SH-SY5Y (cell line): Measurements from ENCODE around the gene NEDD8.

Experiments
- GATA2 ChIP-seq: IDR thresholded peaks from 2 replicates; pipeline ENCODE4 v1.6.1; 2011; ENCODE audit warnings: mild to moderate bottlenecking, low read depth, low read length
- GATA3 ChIP-seq: IDR thresholded peaks from 2 replicates; pipeline ENCODE4 v1.6.1; 2011; ENCODE audit warnings: low read depth, mild to moderate bottlenecking, low read length, moderate library complexity

The NEDD8 gene

DNA sequence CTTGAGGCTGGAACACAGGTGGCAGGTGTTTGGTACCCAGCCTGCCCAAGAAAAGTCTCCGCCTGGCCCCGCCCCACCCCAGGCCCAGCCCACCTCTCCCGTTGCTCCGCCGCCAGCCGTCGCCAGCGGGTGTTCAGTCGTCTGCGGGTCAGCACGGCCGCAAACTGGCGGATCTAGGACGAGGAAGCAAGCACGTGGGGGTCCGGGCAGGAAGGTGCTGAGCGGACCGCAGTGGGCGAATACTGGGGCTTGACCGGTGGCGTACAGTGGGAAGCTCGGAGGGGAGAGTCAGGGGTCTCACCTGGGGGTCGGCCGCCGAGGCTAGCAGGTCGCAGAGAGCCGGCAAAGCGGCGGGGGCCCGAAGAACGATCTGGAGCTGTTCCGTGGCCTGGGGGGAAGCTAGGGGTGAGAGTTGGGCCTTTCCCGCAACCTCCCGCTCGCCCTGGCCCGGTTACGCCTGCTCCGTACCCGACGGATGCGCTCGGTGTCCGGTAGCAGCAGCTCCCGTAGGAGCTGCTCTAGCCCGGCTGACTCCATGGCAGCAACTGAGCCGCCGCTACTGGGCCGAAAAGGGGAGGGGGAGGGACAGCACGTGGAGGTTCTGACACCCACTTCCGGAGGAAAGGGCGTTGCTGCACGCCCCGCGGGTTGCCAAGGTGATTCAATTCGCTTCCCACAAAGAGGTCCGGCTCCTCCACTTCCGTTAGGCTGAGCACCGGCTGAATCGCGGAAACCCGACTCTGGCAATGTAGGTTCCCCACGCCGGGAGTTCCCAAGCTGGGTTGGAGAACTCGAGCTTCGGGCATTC is 43.7 kb downstream of the NEDD8 start, which contains the start of gene IPO4:
IPO4 (minus strand) TSS at position 566 of the 808 bp plus-strand sequence; CDS start at position 537, 29 bp downstream.
- no peak for TF ChIP-seq GATA3
- TF ChIP-seq GATA2 = 0 out of 2 replicates have a peak, but pooled peaks have one; percentile 18

GRCh38 chr14:24187539-24187915 is 44.6 kb downstream of the NEDD8 start:
- TF ChIP-seq GATA2 = no peak
- no peak for TF ChIP-seq GATA3

GRCh38 chr14:24186831-24187538 is 45.2 kb downstream of the NEDD8 start:
- no peak for TF ChIP-seq GATA2
- TF ChIP-seq GATA3 = no peak

DNA sequence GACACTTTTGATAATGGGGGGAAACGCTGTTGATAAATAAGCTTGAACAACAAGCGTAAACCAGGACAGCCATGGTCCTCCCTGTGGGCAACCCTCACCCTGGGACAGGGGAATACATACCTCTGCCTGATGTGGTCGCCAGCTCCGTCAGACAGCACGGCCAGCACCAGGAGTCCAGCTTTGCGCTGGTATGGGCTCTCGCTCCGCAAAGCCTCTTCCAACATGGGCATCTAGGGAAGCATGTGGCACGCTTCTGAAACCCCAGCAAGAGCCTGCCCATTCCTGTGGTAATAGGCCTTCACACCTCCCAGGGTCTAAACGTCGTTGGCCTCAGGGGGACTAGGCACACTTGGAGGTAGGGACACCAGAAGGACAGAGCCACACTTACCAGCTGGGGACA is 46.4 kb downstream of the NEDD8 start:
- TF ChIP-seq GATA3 (no peak), GATA2 (no peak)

DNA sequence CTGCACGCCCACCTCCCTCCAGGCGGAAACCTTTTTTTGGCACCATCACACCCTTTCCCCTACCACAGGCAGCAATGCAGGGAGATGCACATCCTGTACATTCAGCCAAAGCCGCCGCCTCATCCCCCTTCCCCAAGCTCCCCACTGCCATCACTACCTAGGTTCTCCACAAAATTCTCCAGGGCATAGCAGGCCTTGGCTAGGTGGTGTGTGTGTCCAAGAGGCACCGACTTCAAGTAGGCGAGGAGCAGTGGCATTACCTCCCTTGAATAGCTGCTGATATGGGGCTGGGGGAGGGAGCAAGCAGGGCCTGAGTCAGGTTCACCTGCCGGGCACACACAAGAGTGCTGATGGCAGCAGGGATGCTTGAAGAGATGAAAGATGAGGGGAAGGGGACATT is 47.1 kb downstream of the NEDD8 start:
- TF ChIP-seq GATA2 (no peak), GATA3 (no peak)

- no peak for TF ChIP-seq GATA3
- TF ChIP-seq GATA2 = no peak
These were observed 47.8 kb downstream of the NEDD8 start for GRCh38 chr14:24184104-24184970.

- TF ChIP-seq GATA2 (no peak), GATA3 (no peak)
These were observed 49.1 kb downstream of the NEDD8 start for GRCh38 chr14:24183014-24183481.

DNA sequence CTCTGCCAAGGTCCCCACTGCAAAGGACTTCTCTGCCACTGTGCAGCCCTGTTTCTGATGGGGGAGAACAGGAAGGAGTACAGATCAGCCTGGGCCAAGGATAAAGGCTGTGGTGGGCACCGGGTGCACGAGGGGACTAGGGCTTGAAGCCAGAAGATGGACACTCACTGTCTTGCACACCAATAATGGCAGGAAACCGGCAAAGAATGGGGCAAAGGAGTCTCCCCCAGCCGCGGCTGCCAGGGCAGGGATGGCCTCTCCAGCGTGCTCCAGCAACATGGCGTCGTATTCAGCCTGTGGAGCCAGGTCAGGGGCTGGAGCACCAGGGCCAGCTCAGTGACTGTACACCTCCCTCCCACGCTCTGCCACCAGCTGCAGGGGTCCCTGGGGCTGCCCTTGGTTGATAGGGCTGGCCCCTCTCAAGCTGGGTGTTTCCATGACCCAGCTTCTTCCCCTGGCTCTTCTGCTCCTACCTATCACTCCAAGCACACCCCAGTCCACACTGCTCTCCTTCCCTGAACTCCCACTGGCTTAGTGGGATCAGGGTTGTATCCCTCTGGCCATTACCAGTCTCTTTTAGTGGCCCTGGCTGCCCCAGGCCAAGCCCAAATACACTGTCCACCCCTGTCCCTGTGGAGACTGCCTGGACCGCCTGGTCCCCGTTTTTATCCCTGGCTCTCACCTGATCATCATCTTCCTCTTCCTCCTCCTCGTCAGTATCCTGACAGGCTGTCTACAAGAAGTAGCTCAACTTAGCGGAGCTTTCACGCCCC is 49.9 kb downstream of the NEDD8 start:
- TF ChIP-seq GATA2 = no peak
- no peak for TF ChIP-seq GATA3

GRCh38 chr14:24181371-24182077 is 50.6 kb downstream of the NEDD8 start:
- TF ChIP-seq GATA2 (no peak), GATA3 (no peak)

- TF ChIP-seq GATA3 = no peak
- no peak for TF ChIP-seq GATA2
These were observed 52.0 kb downstream of the NEDD8 start for GRCh38 chr14:24179961-24180796.

GRCh38 chr14:24179294-24179960 is 52.7 kb downstream of the NEDD8 start:
- TF ChIP-seq GATA3 = no peak
- TF ChIP-seq GATA2 = no peak
